Calu3 (cell line): ENCODE results near the gene DDOST. TPM values are rescaled to one million over a fixed set of nuclear protein-coding genes. Genes with fewer than 3 reads are reported as not detected.

ENCODE experiments used
- BruUV-seq: library from RNA; stranded (reverse); fragments of 400-500 nt; replicated peaks from 2 replicates; lab custom pipeline; 2021; lab: Mats Ljungman, UMichigan
- CTCF ChIA-PET: fragments of 300-600 bp; sonication (Branson Sonifier 250); formaldehyde crosslinking; loops from one replicate; lab custom pipeline; 2022; ENCODE audit warnings: antibody characterized with exemption; lab: Charles Lee
- DNase-seq: peaks from one replicate; pipeline ENCODE4 v3.0.0; 2022
- H3K27ac Mint-ChIP-seq: one replicate; pipeline ENCODE4 v1.8.0; 2022; ENCODE audit warnings: mixed read lengths; ENCODE audit not compliant: unreplicated experiment
- H3K27me3 Mint-ChIP-seq: one replicate; pipeline ENCODE4 v1.8.0; 2022; ENCODE audit warnings: mixed read lengths; ENCODE audit not compliant: unreplicated experiment
- H3K36me3 Mint-ChIP-seq: one replicate; pipeline ENCODE4 v1.8.0; 2022; ENCODE audit warnings: mild to moderate bottlenecking, moderate library complexity, mixed read lengths; ENCODE audit not compliant: insufficient read depth, unreplicated experiment
- H3K4me1 Mint-ChIP-seq: one replicate; pipeline ENCODE4 v1.8.0; 2022; ENCODE audit warnings: mild to moderate bottlenecking, low read depth, mixed read lengths; ENCODE audit not compliant: unreplicated experiment
- H3K4me3 Mint-ChIP-seq: one replicate; pipeline ENCODE4 v1.8.0; 2022; ENCODE audit warnings: mild to moderate bottlenecking, low read depth, moderate library complexity, mixed read lengths; ENCODE audit not compliant: unreplicated experiment
- H3K9me3 Mint-ChIP-seq: one replicate; pipeline ENCODE4 v1.8.0; 2022; ENCODE audit warnings: low read depth, mixed read lengths; ENCODE audit not compliant: unreplicated experiment
- CTCF ChIP-seq: fragments of 200-600 bp; IDR thresholded peaks from one replicate; pipeline ENCODE4 v1.8.0; 2022; ENCODE audit warnings: antibody characterized with exemption; ENCODE audit not compliant: unreplicated experiment
- intact Hi-C: fragments of 100-400 bp; cut with micrococcal nuclease; formaldehyde crosslinking; loops from one replicate; pipeline ENCODE4 v1.10.0; 2022; ENCODE audit not compliant: unreplicated experiment
- total RNA-seq: library from RNA; stranded (reverse); gene quantifications from 2 replicates; pipeline ENCODE4 v1.2.3, GENCODE V29; 2022

Gene DDOST
- total RNA-seq, 1 experiment from 2014 or later = 266 TPM

- intact Hi-C loops = no loop called here
- no peaks in the 10 kb centered on the region for H3K36me3 Mint-ChIP-seq
- CTCF ChIA-PET = no interaction called here
- H3K27me3 Mint-ChIP-seq = no peaks in the 10 kb centered on the region
- TF ChIP-seq CTCF = no peak
- no peak overlapping the region for H3K27ac Mint-ChIP-seq
- no TSS peak for BruUV-seq
- no peaks in the 10 kb centered on the region for H3K4me1 Mint-ChIP-seq
- DNase-seq = no peak
- no peak overlapping the region for H3K4me3 Mint-ChIP-seq
- H3K9me3 Mint-ChIP-seq = no peaks in the 10 kb centered on the region
These were observed 41.2 kb downstream of the DDOST start for GRCh38 chr1:20619999-20620398.

GRCh38 chr1:20618550-20618949, 42.6 kb downstream of the DDOST start:
- TF ChIP-seq CTCF = no peak
- intact Hi-C loops = no loop called here

GRCh38 chr1:20616847-20617487, 44.2 kb downstream of the DDOST start:
- peaks cover 25% of the 10 kb centered on the region for H3K4me1 Mint-ChIP-seq
- intact Hi-C loops = no loop called here
- no peaks in the 10 kb centered on the region for H3K27me3 Mint-ChIP-seq
- no peaks in the 10 kb centered on the region for H3K9me3 Mint-ChIP-seq
- no peak overlapping the region for H3K27ac Mint-ChIP-seq
- TF ChIP-seq CTCF = no peak
- CTCF ChIA-PET = no interaction called here
- no peak for DNase-seq
- peaks cover 17% of the 10 kb centered on the region for H3K36me3 Mint-ChIP-seq
- no peak overlapping the region for H3K4me3 Mint-ChIP-seq
- no TSS peak for BruUV-seq

More at GRCh38 chr1:20618550-20618949, 42.6 kb downstream of the DDOST start:
- CTCF ChIA-PET = interaction anchor here (0.6 kb wide), 1 partner anchor 17 kb away, joined by 5 read pairs; no protein-coding TSS in a partner anchor
- no peak for DNase-seq
- no peak overlapping the region for H3K4me3 Mint-ChIP-seq
- no peaks in the 10 kb centered on the region for H3K27me3 Mint-ChIP-seq
- peaks cover 7% of the 10 kb centered on the region for H3K36me3 Mint-ChIP-seq
- H3K4me1 Mint-ChIP-seq = peaks cover 11% of the 10 kb centered on the region
- no TSS peak for BruUV-seq
- no peak overlapping the region for H3K27ac Mint-ChIP-seq
- no peaks in the 10 kb centered on the region for H3K9me3 Mint-ChIP-seq

- no TSS peak for BruUV-seq
- Mint-ChIP-seq H3K27ac (no peak overlapping the region), H3K4me1 (peaks cover 27% of the 10 kb centered on the region), H3K27me3 (no peaks in the 10 kb centered on the region), H3K4me3 (no peak overlapping the region), H3K9me3 (no peaks in the 10 kb centered on the region), H3K36me3 (peaks cover 18% of the 10 kb centered on the region)
- intact Hi-C loops = no loop called here
- CTCF ChIA-PET = no interaction called here
- TF ChIP-seq CTCF = no peak
- DNase-seq = no peak
These were observed 45.0 kb downstream of the DDOST start for GRCh38 chr1:20615946-20616846.
